HEK293 (cell line): Measurements from ENCODE around the gene ERCC5.

ENCODE experiments used
- GLIS2 ChIP-seq: fragments of 450-650 bp; formaldehyde crosslinking; IDR thresholded peaks from 2 replicates; pipeline ENCODE4 v1.5.1; 2016; ENCODE audit warnings: missing biosample characterization, missing genetic modification characterization
- HIC1 ChIP-seq: fragments of 450-650 bp; formaldehyde crosslinking; IDR thresholded peaks from 2 replicates; pipeline ENCODE4 v1.5.1; 2016; ENCODE audit warnings: missing biosample characterization, missing genetic modification characterization
- KLF1 ChIP-seq: fragments of 450-650 bp; formaldehyde crosslinking; IDR thresholded peaks from 2 replicates; pipeline ENCODE4 v1.5.1; 2016; ENCODE audit warnings: missing biosample characterization, missing genetic modification characterization
- KLF7 ChIP-seq: fragments of 450-650 bp; formaldehyde crosslinking; IDR thresholded peaks from 2 replicates; pipeline ENCODE4 v1.5.1; 2016; ENCODE audit warnings: missing biosample characterization, missing genetic modification characterization, borderline replicate concordance
- SP3 ChIP-seq: fragments of 450-650 bp; formaldehyde crosslinking; IDR thresholded peaks from 2 replicates; pipeline ENCODE4 v1.5.1; 2016; ENCODE audit warnings: missing biosample characterization, missing genetic modification characterization
- YY1 ChIP-seq: fragments of 450-650 bp; formaldehyde crosslinking; IDR thresholded peaks from 2 replicates; pipeline ENCODE4 v1.5.1; 2018; ENCODE audit warnings: missing biosample characterization, missing genetic modification characterization
- ZBTB26 ChIP-seq: fragments of 450-650 bp; formaldehyde crosslinking; optimal IDR thresholded peaks from 2 replicates; pipeline ENCODE3; 2016; ENCODE audit warnings: missing biosample characterization, mild to moderate bottlenecking, missing genetic modification characterization
- ZBTB48 ChIP-seq: fragments of 450-650 bp; formaldehyde crosslinking; IDR thresholded peaks from 2 replicates; pipeline ENCODE4 v1.5.1; 2016; ENCODE audit warnings: missing biosample characterization, missing genetic modification characterization
- ZBTB7A ChIP-seq: fragments of 450-650 bp; formaldehyde crosslinking; IDR thresholded peaks from 2 replicates; pipeline ENCODE4 v1.5.1; 2016; ENCODE audit warnings: low read depth, missing biosample characterization, missing genetic modification characterization
- ZBTB8A ChIP-seq: fragments of 450-650 bp; formaldehyde crosslinking; IDR thresholded peaks from 2 replicates; pipeline ENCODE4 v1.5.1; 2016; ENCODE audit warnings: missing biosample characterization, missing genetic modification characterization
- ZFHX2 ChIP-seq: fragments of 450-650 bp; formaldehyde crosslinking; conservative IDR thresholded peaks from 2 replicates; pipeline ENCODE4 v1.5.1; 2016; ENCODE audit warnings: missing biosample characterization, missing genetic modification characterization
- ZFP41 ChIP-seq: fragments of 450-650 bp; formaldehyde crosslinking; IDR thresholded peaks from 2 replicates; pipeline ENCODE4 v1.5.1; 2016; ENCODE audit warnings: missing biosample characterization, missing genetic modification characterization, borderline replicate concordance
- ZNF175 ChIP-seq: fragments of 450-650 bp; formaldehyde crosslinking; IDR thresholded peaks from 2 replicates; pipeline ENCODE4 v1.5.1; 2016; ENCODE audit warnings: missing biosample characterization, missing genetic modification characterization
- ZNF324 ChIP-seq: fragments of 450-650 bp; formaldehyde crosslinking; IDR thresholded peaks from 2 replicates; pipeline ENCODE4 v1.5.1; 2016; ENCODE audit warnings: missing biosample characterization, missing genetic modification characterization
- ZNF335 ChIP-seq: fragments of 450-650 bp; formaldehyde crosslinking; conservative IDR thresholded peaks from 2 replicates; pipeline ENCODE4 v1.5.1; 2016; ENCODE audit warnings: missing biosample characterization, missing genetic modification characterization
- ZNF362 ChIP-seq: fragments of 450-650 bp; formaldehyde crosslinking; IDR thresholded peaks from 2 replicates; pipeline ENCODE4 v1.5.1; 2016; ENCODE audit warnings: missing biosample characterization, missing genetic modification characterization
- ZNF473 ChIP-seq: fragments of 450-650 bp; formaldehyde crosslinking; IDR thresholded peaks from 2 replicates; pipeline ENCODE4 v1.5.1; 2017; ENCODE audit warnings: missing biosample characterization, missing genetic modification characterization
- ZNF513 ChIP-seq: fragments of 450-650 bp; IDR thresholded peaks from 2 replicates; pipeline ENCODE4 v1.5.1; 2018; ENCODE audit warnings: missing biosample characterization, missing genetic modification characterization
- ZNF548 ChIP-seq: fragments of 450-650 bp; formaldehyde crosslinking; IDR thresholded peaks from 2 replicates; pipeline ENCODE4 v1.5.1; 2016; ENCODE audit warnings: missing biosample characterization, missing genetic modification characterization
- ZNF580 ChIP-seq: fragments of 450-650 bp; formaldehyde crosslinking; IDR thresholded peaks from 2 replicates; pipeline ENCODE4 v1.5.1; 2016; ENCODE audit warnings: missing biosample characterization, missing genetic modification characterization
- ZNF629 ChIP-seq: fragments of 450-650 bp; formaldehyde crosslinking; IDR thresholded peaks from 2 replicates; pipeline ENCODE4 v1.5.1; 2017; ENCODE audit warnings: missing biosample characterization, missing genetic modification characterization
- ZNF677 ChIP-seq: fragments of 450-650 bp; IDR thresholded peaks from 2 replicates; pipeline ENCODE4 v1.5.0; 2018; ENCODE audit warnings: missing biosample characterization, mild to moderate bottlenecking, missing genetic modification characterization, moderate library complexity
- ZXDB ChIP-seq: fragments of 450-650 bp; formaldehyde crosslinking; IDR thresholded peaks from 2 replicates; pipeline ENCODE4 v1.5.1; 2016; ENCODE audit warnings: missing biosample characterization, missing genetic modification characterization
- TF ChIP-seq, protein P1 (sequence below): fragments of 450-650 bp; formaldehyde crosslinking; IDR thresholded peaks from 2 replicates; pipeline ENCODE4 v1.5.1; 2016; ENCODE audit warnings: missing biosample characterization, missing genetic modification characterization
- TF ChIP-seq, protein P2 (sequence below): fragments of 450-650 bp; formaldehyde crosslinking; conservative IDR thresholded peaks from 2 replicates; pipeline ENCODE4 v1.5.1; 2016; ENCODE audit warnings: low read depth, missing biosample characterization, missing genetic modification characterization
- TF ChIP-seq, protein P3 (sequence below): fragments of 450-650 bp; formaldehyde crosslinking; IDR thresholded peaks from 2 replicates; pipeline ENCODE4 v1.5.1; 2016; ENCODE audit warnings: missing biosample characterization, missing genetic modification characterization

The ERCC5 gene

DNA sequence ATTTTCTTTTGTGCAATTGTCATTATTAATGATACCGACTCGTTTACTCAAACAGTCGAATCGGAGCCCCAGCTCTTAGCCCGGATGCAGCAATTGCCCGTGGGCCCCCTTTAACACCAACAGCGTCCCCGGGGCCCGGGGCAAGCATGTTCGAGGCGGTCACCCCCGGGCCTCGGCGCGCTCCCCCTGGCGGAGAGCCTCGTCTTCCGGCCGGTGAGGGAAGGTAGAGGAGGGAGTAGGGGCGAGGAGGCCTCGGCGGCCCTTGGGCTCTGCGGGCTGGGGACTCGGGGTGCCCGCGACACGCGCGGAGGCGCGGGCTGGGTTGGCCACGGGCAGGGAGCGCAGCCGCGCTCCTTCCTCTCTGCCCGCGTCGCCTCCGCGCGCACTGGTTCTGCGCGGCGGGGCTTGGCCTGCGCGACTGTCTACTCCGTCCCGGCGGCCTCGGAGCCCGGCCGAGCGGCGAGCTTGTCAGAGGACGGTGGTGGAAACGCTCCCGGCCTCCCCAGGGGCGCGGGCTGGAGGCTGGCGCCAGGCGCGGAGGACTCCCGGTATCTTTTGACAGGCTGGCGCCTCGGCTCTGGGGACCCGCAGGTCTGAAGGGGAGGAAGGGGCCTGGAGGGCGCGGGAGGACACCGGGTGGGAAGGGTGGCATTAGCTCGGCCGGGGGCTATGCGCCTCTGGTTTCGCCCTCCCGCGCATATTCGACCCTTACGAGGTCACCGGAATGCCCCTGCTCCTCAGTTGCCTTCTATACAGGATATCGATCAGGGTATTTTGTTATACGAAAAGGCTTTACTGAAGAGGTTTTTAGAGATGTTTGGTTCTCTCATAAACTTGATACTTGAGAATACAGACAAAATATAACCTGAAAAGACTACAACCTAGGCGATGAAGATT, 45.4 kb upstream of the ERCC5 start (continued):
- TF ChIP-seq, protein P1, sequence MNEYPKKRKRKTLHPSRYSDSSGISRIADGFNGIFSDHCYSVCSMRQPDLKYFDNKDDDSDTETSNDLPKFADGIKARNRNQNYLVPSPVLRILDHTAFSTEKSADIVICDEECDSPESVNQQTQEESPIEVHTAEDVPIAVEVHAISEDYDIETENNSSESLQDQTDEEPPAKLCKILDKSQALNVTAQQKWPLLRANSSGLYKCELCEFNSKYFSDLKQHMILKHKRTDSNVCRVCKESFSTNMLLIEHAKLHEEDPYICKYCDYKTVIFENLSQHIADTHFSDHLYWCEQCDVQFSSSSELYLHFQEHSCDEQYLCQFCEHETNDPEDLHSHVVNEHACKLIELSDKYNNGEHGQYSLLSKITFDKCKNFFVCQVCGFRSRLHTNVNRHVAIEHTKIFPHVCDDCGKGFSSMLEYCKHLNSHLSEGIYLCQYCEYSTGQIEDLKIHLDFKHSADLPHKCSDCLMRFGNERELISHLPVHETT (tag by site-specific recombination), result peak; percentile 29; the same call in 1 of the 2 replicates
- TF ChIP-seq, protein P2, sequence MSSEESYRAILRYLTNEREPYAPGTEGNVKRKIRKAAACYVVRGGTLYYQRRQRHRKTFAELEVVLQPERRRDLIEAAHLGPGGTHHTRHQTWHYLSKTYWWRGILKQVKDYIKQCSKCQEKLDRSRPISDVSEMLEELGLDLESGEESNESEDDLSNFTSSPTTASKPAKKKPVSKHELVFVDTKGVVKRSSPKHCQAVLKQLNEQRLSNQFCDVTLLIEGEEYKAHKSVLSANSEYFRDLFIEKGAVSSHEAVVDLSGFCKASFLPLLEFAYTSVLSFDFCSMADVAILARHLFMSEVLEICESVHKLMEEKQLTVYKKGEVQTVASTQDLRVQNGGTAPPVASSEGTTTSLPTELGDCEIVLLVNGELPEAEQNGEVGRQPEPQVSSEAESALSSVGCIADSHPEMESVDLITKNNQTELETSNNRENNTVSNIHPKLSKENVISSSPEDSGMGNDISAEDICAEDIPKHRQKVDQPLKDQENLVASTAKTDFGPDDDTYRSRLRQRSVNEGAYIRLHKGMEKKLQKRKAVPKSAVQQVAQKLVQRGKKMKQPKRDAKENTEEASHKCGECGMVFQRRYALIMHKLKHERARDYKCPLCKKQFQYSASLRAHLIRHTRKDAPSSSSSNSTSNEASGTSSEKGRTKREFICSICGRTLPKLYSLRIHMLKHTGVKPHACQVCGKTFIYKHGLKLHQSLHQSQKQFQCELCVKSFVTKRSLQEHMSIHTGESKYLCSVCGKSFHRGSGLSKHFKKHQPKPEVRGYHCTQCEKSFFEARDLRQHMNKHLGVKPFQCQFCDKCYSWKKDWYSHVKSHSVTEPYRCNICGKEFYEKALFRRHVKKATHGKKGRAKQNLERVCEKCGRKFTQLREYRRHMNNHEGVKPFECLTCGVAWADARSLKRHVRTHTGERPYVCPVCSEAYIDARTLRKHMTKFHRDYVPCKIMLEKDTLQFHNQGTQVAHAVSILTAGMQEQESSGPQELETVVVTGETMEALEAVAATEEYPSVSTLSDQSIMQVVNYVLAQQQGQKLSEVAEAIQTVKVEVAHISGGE (tag by site-specific recombination), result peak; percentile 41; the same call in 1 of the 2 replicates
- TF ChIP-seq ZFP41 (tag by site-specific recombination) (no peak), ZBTB26 (peak; percentile 96), ZXDB (tag by site-specific recombination) (peak; percentile 42; the same call in 1 of the 2 replicates), ZFHX2 (tag by site-specific recombination) (no peak; the same call in 1 of the 2 replicates), ZNF513 (no peak), HIC1 (tag by site-specific recombination) (peak; percentile 16; the same call in 1 of the 2 replicates), YY1 (tag by site-specific recombination) (0 out of 2 replicates have a peak, but pooled peaks have one; percentile 9), ZBTB7A (tag by site-specific recombination) (0 out of 2 replicates have a peak, but pooled peaks have one; percentile 9), ZNF335 (tag by site-specific recombination) (peak; percentile 87), SP3 (no peak), ZNF175 (no peak), ZNF580 (tag by site-specific recombination) (no peak), GLIS2 (peak; percentile 46; the same call in 1 of the 2 replicates), ZBTB8A (tag by site-specific recombination) (peak; percentile 69), ZNF473 (tag by site-specific recombination) (no peak), KLF7 (tag by site-specific recombination) (no peak), ZBTB48 (tag by site-specific recombination) (no peak), ZNF362 (tag by site-specific recombination) (no peak), ZNF548 (tag by site-specific recombination) (no peak), KLF1 (tag by site-specific recombination) (no peak), ZNF324 (tag by site-specific recombination) (no peak), ZNF677 (tag by site-specific recombination) (no peak), ZNF629 (tag by site-specific recombination) (0 out of 2 replicates have a peak, but pooled peaks have one; percentile 16)
- TF ChIP-seq, protein P3, sequence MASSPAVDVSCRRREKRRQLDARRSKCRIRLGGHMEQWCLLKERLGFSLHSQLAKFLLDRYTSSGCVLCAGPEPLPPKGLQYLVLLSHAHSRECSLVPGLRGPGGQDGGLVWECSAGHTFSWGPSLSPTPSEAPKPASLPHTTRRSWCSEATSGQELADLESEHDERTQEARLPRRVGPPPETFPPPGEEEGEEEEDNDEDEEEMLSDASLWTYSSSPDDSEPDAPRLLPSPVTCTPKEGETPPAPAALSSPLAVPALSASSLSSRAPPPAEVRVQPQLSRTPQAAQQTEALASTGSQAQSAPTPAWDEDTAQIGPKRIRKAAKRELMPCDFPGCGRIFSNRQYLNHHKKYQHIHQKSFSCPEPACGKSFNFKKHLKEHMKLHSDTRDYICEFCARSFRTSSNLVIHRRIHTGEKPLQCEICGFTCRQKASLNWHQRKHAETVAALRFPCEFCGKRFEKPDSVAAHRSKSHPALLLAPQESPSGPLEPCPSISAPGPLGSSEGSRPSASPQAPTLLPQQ (tag by site-specific recombination), result peak; percentile 91
